C4-2B (cell line): ENCODE results near the gene CXCR3.

Experiments used
- H3K27ac ChIP-seq: fragments of 450-650 bp; 2 replicates; pipeline ENCODE4 v1.5.1; 2017
- ZFX ChIP-seq: fragments of 450-650 bp; IDR thresholded peaks from 2 replicates; pipeline ENCODE4 v1.6.1; 2017
- TF ChIP-seq, protein P1 (sequence below): fragments of 450-650 bp; conservative IDR thresholded peaks from 2 replicates; pipeline ENCODE4 v1.5.1; 2017; ENCODE audit warnings: mild to moderate bottlenecking

The CXCR3 gene

DNA sequence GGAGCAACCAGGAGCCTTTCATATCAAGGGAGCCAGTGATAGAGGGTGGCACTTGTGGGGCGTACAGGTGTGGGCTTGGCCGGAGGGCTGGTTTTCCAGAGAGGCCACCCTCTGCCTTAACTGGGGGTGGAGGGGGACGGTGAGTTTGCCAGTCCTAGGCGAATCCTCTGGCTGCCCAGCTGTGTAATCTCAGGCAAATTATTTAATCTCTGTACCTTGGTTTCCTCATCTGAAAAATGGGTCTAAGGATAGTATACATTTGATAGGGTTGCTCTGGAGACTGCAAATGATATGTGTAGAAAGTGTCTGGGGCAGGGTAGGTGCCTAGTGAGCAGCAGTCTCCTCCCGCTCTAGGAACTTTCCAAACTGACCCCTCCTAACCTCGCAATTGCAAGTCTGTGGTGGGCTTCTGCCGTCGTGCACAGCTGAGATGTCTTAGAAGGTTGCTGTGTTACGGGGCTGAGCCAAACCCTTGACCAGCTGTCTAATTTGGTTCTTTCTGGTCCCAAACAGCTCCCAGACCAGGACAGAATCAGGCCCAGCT lies 3.8 kb upstream of the CXCR3 start:
- peak overlapping the region; percentile 86 for H3K27ac ChIP-seq
- TF ChIP-seq, protein P1, sequence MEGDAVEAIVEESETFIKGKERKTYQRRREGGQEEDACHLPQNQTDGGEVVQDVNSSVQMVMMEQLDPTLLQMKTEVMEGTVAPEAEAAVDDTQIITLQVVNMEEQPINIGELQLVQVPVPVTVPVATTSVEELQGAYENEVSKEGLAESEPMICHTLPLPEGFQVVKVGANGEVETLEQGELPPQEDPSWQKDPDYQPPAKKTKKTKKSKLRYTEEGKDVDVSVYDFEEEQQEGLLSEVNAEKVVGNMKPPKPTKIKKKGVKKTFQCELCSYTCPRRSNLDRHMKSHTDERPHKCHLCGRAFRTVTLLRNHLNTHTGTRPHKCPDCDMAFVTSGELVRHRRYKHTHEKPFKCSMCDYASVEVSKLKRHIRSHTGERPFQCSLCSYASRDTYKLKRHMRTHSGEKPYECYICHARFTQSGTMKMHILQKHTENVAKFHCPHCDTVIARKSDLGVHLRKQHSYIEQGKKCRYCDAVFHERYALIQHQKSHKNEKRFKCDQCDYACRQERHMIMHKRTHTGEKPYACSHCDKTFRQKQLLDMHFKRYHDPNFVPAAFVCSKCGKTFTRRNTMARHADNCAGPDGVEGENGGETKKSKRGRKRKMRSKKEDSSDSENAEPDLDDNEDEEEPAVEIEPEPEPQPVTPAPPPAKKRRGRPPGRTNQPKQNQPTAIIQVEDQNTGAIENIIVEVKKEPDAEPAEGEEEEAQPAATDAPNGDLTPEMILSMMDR = no peak
- TF ChIP-seq ZFX = no peak

DNA sequence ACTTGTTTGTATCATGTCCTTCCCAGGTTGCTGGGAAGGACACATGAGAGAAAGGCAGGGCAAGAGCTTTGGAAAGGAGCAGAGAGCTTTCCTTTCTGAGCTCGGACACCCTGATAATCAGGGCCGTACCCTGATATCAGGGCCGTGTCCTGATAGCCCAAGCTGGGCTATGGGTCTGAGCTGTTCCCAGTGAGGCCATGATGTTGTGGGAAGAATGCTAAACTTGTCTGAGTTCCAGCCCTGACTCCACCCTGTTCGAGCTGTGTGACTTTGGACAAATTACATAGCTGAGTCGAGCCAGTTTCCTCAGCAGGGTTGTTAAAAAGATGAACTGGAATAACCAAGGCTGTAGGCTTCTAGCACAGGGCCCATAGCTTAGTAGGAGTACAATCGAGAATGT lies 3.3 kb upstream of the CXCR3 start:
- peak overlapping the region; percentile 86 for H3K27ac ChIP-seq

DNA sequence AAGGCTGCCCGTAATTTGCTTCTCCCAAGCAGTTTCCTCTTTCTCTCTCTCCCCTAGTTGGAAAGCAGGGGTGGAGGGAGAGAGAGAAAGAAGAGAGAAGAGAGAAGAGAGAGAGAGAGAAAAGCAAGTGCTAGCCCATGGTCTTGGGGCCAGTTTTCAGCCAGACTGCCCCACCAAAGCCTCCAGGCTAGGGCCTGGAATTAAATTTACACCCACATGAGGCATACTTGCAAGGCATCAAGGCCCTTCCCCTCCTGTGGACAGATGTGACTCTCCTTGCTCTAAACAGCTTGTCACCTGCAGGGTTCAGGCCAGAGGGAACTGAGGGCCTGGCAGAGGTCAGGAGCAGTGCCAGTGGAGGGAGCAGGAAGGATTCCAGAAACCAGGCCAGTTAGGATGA lies 1.7 kb upstream of the CXCR3 start:
- TF ChIP-seq, protein P1 = no peak
- TF ChIP-seq ZFX = no peak
- H3K27ac ChIP-seq = no peak overlapping the region

More for the DNA sequence above, 3.3 kb upstream of the CXCR3 start:
- TF ChIP-seq, protein P1 = no peak
- TF ChIP-seq ZFX = no peak

DNA sequence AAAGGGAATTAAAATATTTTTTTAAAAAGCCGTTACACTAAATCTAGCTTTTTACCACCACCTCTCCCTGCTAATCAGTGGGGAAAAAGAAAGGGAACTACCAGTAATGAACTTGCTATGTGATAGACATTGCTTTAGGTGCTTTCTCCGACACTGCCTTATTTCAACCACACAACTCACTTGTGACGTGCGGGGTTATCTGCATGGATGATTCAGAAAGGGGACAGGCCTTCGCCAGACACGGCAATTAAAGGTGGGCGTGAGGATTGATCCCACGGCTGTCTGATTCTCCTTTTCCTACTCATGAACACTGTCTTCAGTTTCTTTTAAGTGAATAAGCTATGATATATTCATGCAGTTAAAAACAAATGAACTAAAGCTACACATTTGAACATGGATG lies 882 bp upstream of the CXCR3 start:
- TF ChIP-seq ZFX = no peak
- TF ChIP-seq, protein P1 = no peak
- no peak overlapping the region for H3K27ac ChIP-seq

DNA sequence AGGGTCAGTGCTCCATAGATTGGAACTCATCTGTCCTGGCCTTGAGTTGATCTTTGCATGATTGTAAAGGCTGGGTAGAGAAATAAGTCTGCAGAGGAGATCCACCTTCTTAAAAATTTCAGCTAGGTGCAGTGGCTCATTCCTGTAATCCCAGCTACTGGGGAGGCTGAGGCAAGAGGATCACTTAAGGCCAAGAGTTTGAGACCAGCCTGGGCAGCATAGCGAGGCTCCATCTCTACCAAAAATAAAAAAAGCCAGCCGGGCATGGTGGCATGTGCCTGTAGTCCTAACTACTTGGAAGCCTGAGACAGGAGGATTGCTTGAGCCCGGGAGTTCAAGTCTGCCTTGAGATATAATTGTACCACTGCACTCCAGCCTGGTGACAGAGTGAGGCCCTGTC lies 476 bp upstream of the CXCR3 start:
- H3K27ac ChIP-seq = no peak overlapping the region
- no peak for TF ChIP-seq ZFX
- TF ChIP-seq, protein P1 = no peak

DNA sequence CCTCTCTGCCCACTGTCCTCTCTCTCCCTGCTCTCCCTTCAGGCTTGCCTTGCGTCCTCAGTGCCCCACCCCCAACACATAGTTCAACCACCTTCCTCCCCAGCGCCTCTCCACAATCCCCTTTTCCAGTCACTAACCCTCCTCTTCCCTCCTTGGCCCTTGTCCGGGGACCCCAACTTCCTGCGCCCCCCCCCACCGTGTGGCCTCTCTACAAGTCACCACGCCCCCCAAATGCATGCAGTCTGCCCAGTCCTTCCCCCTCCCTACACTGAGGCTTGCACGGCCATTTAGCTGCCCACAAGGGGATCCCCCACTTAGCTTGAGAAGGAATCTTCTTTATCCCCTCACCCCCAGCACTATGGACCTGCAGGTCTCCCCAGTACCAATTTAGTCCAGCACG lies 569 bp downstream of the CXCR3 start:
- TF ChIP-seq ZFX = no peak
- TF ChIP-seq, protein P1 = no peak
- H3K27ac ChIP-seq = no peak overlapping the region

DNA sequence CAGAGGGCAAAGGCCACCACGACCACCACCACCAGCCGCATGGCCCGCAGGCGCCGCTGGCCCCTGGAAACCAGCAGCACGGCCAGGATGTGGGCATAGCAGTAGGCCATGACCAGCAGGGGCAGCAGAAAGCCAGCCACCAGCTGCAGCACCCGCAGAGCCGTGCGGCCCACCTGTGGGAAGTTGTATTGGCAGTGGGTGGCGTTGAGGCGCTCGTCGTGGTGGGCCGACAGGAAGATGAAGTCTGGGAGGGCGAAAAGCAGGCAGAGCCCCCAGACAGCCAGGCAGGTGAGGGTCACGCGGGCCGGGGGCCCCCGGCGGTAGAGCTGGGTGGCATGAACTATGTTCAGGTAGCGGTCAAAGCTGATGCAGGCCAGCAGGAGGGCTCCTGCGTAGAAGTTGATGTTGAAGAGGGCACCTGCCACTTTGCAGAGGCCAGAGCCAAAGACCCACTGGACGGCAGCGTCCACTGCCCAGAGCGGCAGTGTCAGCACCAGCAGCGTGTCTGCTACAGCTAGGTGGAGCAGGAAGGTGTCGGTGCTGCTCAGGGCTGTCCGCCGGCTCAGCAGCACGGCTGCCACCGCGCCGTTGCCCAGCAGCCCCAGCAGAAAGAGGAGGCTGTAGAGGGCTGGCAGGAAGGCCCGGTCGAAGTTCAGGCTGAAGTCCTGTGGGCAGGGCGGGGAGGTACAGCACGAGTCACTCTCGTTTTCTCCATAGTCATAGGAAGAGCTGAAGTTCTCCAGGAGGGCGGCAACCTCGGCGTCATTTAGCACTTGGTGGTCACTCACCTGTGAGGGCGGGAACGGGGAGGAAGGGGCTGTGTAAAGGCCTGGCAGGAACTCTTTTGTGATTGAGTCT lies 1.4 kb downstream of the CXCR3 start:
- H3K27ac ChIP-seq = no peak overlapping the region
- TF ChIP-seq, protein P1 = no peak
- no peak for TF ChIP-seq ZFX
